ENCODE data around the gene LIX1L. TPM values are rescaled to one million over a fixed set of nuclear protein-coding genes. Genes with fewer than 3 reads are reported as not detected.

The LIX1L gene
- total and polyA plus RNA-seq, 2 experiments from 2014 or later = 14.0 to 16.3 TPM

DNA sequence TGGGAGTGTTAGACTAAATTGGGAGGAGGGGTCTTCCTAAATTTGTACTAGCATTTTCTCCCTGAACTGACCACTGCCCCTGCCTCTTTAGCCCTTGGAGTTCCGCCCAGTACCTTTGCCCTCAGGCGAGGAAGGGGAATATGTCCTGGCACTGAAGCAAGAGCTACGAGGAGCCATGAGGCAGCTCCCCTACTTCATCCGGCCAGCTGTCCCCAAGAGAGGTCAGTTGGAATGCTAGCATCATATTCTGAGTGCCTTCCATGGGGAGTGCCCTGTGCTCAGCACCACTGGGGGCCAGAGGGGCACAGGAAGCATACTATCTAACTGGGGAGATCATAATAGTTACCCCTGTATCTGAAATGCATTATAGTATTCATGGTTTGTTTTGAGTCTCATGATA lies 17.4 kb upstream of the LIX1L start:
- 87% methylated on average over 4 of the region's 4 CpGs for WGBS (ENCODE audit: low lambda C conversion rate, missing lambda C conversion rate)
- H3K4me1 ChIP-seq (ENCODE audit: insufficient read depth) = peaks cover 21% of the 10 kb centered on the region
- no peak for DNase-seq (ENCODE audit: low spot score)
- H3K27me3 ChIP-seq = no peaks in the 10 kb centered on the region
- no peak overlapping the region for H3K4me2 ChIP-seq
- no peaks in the 10 kb centered on the region for H3K9me2 ChIP-seq (replicated peaks; ENCODE audit: insufficient read depth)
- H3K4me3 ChIP-seq = no peak overlapping the region
- H3K27ac ChIP-seq = no peak overlapping the region
- no peaks in the 10 kb centered on the region for H3K36me3 ChIP-seq (replicated peaks; ENCODE audit: insufficient read depth, low read depth)
- no peaks in the 10 kb centered on the region for H4K20me1 ChIP-seq (ENCODE audit: insufficient read depth, poor library complexity, severe bottlenecking)
- TF ChIP-seq EZH2 (IDR thresholded peaks at IDR 0.05; ENCODE audit: borderline replicate concordance) (no peak), EZH2phosphoT487 (IDR thresholded peaks at IDR 0.05; ENCODE audit: low read depth, severe bottlenecking, unreplicated experiment) (no peak)
- TF ChIP-seq, protein P1, sequence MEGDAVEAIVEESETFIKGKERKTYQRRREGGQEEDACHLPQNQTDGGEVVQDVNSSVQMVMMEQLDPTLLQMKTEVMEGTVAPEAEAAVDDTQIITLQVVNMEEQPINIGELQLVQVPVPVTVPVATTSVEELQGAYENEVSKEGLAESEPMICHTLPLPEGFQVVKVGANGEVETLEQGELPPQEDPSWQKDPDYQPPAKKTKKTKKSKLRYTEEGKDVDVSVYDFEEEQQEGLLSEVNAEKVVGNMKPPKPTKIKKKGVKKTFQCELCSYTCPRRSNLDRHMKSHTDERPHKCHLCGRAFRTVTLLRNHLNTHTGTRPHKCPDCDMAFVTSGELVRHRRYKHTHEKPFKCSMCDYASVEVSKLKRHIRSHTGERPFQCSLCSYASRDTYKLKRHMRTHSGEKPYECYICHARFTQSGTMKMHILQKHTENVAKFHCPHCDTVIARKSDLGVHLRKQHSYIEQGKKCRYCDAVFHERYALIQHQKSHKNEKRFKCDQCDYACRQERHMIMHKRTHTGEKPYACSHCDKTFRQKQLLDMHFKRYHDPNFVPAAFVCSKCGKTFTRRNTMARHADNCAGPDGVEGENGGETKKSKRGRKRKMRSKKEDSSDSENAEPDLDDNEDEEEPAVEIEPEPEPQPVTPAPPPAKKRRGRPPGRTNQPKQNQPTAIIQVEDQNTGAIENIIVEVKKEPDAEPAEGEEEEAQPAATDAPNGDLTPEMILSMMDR (IDR thresholded peaks at IDR 0.05; ENCODE audit: poor library complexity) = no peak
- no peaks in the 10 kb centered on the region for H3K79me2 ChIP-seq
- H2AFZ ChIP-seq = no peak overlapping the region
- H3K9me3 ChIP-seq (ENCODE audit: low read depth) = no peaks in the 10 kb centered on the region

DNA sequence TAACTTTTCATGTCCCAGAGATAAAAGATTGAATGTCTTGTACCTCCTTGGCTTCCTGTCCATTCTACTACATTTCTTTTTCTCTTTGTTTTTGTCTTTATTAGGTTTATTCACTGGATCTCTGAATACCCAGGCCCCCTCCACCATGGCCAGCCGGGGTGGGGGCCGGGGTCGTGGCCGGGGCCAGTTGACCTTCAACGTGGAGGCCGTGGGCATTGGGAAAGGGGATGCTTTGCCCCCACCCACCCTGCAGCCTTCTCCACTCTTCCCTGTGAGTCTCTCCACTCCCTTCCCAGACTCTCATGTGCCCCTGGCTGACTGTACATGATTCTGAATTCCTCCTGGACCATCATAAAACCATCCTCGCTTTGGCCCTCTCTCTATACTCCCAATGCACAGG lies 16.9 kb upstream of the LIX1L start:
- Histone ChIP-seq H3K27me3 (no peaks in the 10 kb centered on the region), H3K9me3 (ENCODE audit: low read depth) (no peaks in the 10 kb centered on the region), H3K9me2 (replicated peaks; ENCODE audit: insufficient read depth) (no peaks in the 10 kb centered on the region), H3K4me2 (no peak overlapping the region), H2AFZ (no peak overlapping the region), H3K4me3 (no peak overlapping the region), H4K20me1 (ENCODE audit: insufficient read depth, poor library complexity, severe bottlenecking) (no peaks in the 10 kb centered on the region), H3K27ac (no peak overlapping the region), H3K36me3 (replicated peaks; ENCODE audit: insufficient read depth, low read depth) (no peaks in the 10 kb centered on the region), H3K4me1 (ENCODE audit: insufficient read depth) (peaks cover 17% of the 10 kb centered on the region), H3K79me2 (no peaks in the 10 kb centered on the region)
- 89% methylated on average over 7 of the region's 7 CpGs for WGBS (ENCODE audit: low lambda C conversion rate, missing lambda C conversion rate)
- TF ChIP-seq, protein P1 (IDR thresholded peaks at IDR 0.05; ENCODE audit: poor library complexity) = no peak
- no peak for TF ChIP-seq EZH2 (IDR thresholded peaks at IDR 0.05; ENCODE audit: borderline replicate concordance)
- TF ChIP-seq EZH2phosphoT487 (IDR thresholded peaks at IDR 0.05; ENCODE audit: low read depth, severe bottlenecking, unreplicated experiment) = no peak
- DNase-seq (ENCODE audit: low spot score) = no peak

DNA sequence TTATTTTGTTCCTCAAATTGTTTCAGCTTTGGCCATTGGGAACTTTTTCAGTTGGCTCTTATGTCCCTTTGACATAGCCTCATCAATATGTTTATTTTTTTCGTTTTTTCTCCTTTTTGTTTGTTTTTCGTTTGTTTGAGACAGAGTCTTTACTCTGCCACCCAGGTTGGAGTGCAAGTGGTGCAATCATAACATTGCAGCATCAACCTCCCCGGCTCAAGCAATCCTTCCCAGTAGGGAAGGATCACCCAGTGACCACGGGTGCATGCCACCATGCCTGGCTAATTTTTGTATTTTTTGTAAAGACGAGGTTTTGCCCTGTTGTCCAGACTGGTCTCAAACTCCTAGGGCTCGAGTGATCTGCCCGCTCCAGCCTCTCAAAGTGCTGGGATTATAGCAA lies 14.8 kb upstream of the LIX1L start:
- Histone ChIP-seq H3K27ac (no peak overlapping the region), H3K9me3 (ENCODE audit: low read depth) (no peaks in the 10 kb centered on the region), H3K4me2 (no peak overlapping the region), H3K4me1 (ENCODE audit: insufficient read depth) (peaks cover under 1% of the 10 kb centered on the region), H3K4me3 (no peak overlapping the region), H3K79me2 (peaks cover 1% of the 10 kb centered on the region), H3K36me3 (replicated peaks; ENCODE audit: insufficient read depth, low read depth) (no peaks in the 10 kb centered on the region), H4K20me1 (ENCODE audit: insufficient read depth, poor library complexity, severe bottlenecking) (no peaks in the 10 kb centered on the region), H3K9me2 (replicated peaks; ENCODE audit: insufficient read depth) (no peaks in the 10 kb centered on the region), H3K27me3 (no peaks in the 10 kb centered on the region), H2AFZ (no peak overlapping the region)
- no peak for TF ChIP-seq EZH2phosphoT487 (IDR thresholded peaks at IDR 0.05; ENCODE audit: low read depth, severe bottlenecking, unreplicated experiment)
- TF ChIP-seq EZH2 (IDR thresholded peaks at IDR 0.05; ENCODE audit: borderline replicate concordance) = no peak
- TF ChIP-seq, protein P1 (IDR thresholded peaks at IDR 0.05; ENCODE audit: poor library complexity) = no peak
- DNase-seq (ENCODE audit: low spot score) = no peak
- WGBS (ENCODE audit: low lambda C conversion rate, missing lambda C conversion rate) = 82% methylated on average over 7 of the region's 7 CpGs

DNA sequence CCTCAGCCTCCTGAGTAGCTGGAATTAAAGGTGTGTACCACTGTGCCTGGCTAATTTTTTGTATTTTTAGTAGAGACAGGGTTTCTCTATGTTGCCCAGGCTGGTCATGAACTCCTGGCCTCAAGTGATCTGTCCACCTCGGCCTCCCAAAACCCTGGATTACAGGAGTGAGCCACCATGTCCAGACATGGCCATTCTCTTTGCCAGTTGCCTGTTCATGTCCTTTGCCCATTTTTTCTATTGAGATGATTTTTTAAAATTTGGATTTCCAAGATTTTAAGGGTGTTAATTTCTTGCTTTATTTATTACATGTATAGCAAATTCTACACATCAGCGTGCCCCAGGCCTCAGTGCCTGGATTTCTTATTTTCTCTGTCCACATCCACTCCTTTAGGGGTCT lies 9.5 kb upstream of the LIX1L start:
- WGBS (ENCODE audit: low lambda C conversion rate, missing lambda C conversion rate) = 87% methylated on average over 2 of the region's 2 CpGs
- H2AFZ ChIP-seq = no peak overlapping the region
- H3K9me2 ChIP-seq (replicated peaks; ENCODE audit: insufficient read depth) = no peaks in the 10 kb centered on the region
- no peak overlapping the region for H3K4me2 ChIP-seq
- H3K27ac ChIP-seq = no peak overlapping the region
- no peak overlapping the region for H3K4me3 ChIP-seq
- no peaks in the 10 kb centered on the region for H3K36me3 ChIP-seq (replicated peaks; ENCODE audit: insufficient read depth, low read depth)
- peaks cover 5% of the 10 kb centered on the region for H3K79me2 ChIP-seq
- DNase-seq (ENCODE audit: low spot score) = no peak
- H4K20me1 ChIP-seq (ENCODE audit: insufficient read depth, poor library complexity, severe bottlenecking) = no peaks in the 10 kb centered on the region
- peaks cover 9% of the 10 kb centered on the region for H3K27me3 ChIP-seq
- TF ChIP-seq EZH2 (IDR thresholded peaks at IDR 0.05; ENCODE audit: borderline replicate concordance) (no peak), EZH2phosphoT487 (IDR thresholded peaks at IDR 0.05; ENCODE audit: low read depth, severe bottlenecking, unreplicated experiment) (no peak)
- TF ChIP-seq, protein P1 (IDR thresholded peaks at IDR 0.05; ENCODE audit: poor library complexity) = no peak
- no peaks in the 10 kb centered on the region for H3K9me3 ChIP-seq (ENCODE audit: low read depth)
- H3K4me1 ChIP-seq (ENCODE audit: insufficient read depth) = peaks cover 17% of the 10 kb centered on the region
